Renal pelvis (tissue), 4 donors: ENCODE results near the gene CHST1. TPM values are rescaled to one million over a fixed set of nuclear protein-coding genes. Genes with fewer than 3 reads are reported as not detected.

Experiments
- DNase-seq: peaks from one replicate; pipeline ENCODE4 v3.0.0-alpha.2; 2013
- polyA plus RNA-seq, 3 donors: library from polyadenylated mRNA; unstranded; fragments of 120-200 nt; gene quantifications; one replicate each; pipeline ENCODE4 v1.2.1, GENCODE V29; 2013; ENCODE audit not compliant: insufficient read length in 3 of 3

The CHST1 gene
- polyA plus RNA-seq, 3 donors = 10.9 to 13.8 (median 10.9) TPM

GRCh38 chr11:45647786-45648185 is 17.6 kb downstream of the CHST1 start:
- DNase-seq = no peak

DNA sequence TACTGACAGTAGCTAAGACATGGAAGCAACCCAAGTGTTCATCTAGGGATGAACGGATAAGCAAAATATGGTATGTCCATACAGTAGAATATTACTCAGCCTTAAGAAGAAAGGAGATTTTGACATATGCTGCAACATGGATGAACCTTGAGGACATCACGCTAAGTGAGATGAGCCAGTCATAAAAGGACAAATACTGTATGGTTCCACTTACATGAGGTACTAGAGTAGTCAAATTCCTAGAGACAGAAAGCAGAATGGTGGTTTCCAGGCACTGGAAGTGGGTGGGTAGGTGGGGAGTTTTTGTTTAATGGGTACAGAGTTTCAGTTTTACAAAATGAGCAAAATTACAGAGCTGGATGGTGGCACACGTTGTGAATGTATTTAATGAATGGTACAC is 18.1 kb downstream of the CHST1 start:
- DNase-seq = no peak

DNA sequence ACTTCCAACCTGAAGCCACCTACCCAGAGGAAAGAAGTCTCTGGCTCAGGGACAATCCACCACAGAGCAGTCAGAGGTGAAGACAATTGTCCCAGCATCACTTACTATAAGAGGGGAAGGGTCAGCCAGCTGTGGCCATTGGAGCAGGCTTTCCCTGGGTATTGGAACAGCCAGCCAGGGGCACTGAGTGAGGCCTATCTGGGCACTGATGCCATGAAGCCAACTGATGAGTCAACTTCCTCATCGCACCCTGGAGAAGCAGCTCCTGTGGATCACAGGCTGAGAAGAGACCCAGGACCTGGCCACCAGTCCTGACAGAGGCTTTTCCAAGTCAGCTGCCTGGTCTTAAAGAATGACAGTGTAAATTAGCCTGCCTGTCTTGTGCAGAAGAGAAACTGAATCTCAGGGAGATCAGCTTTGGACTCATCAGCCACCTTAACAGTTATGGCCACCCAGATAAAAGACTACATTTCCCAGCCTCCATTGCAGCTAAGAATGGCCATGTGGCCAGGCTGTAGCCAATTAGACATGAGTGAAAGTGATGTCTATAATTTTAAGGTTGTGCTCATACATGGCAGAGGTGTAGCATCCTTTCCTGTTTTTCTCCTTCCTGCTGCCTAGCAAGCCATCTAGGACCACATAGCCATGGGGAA is 19.0 kb downstream of the CHST1 start:
- no peak for DNase-seq

DNA sequence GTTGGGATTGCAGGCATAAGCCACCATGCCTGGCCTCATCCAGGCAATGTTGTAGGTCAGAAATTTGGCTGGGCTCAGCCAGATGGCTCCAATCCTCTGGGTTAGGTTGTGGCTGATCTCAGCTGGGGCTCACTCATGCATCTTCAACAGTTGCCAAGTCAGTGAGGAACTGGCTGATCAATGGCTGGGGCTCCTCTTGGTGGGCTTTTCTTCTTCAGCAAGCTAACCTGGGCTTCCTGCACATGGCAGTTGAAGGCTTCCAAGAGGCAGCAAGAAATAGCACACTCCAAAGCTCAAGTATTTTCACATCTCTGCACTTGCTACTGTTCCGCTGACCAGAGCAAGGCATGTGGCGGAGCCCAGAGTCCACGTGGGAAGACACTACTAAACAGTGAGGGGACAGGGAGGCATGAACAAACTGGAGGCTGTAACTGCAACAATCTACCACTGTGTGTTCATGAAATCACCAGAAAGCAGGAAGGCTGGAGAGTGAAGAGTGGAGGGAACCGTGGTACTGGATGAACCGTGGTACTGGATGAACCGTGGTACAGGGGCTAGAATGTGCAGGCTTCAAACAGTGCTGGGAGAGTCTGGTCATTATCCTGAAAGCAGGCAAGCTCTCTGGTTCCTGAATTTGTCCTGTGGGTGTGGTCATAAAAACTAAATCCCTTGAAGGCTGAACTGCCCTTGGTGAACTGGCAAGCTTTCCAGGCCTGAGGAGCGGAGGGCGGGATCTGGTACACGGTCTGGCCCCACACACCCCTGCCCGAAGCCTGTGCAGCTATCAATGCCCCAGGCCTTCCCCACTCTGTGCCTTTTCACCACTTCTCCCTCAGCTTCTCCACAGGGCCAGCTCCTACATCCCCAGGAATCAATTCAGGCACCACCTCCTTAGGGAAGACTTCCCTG is 20.2 kb downstream of the CHST1 start:
- no peak for DNase-seq

DNA sequence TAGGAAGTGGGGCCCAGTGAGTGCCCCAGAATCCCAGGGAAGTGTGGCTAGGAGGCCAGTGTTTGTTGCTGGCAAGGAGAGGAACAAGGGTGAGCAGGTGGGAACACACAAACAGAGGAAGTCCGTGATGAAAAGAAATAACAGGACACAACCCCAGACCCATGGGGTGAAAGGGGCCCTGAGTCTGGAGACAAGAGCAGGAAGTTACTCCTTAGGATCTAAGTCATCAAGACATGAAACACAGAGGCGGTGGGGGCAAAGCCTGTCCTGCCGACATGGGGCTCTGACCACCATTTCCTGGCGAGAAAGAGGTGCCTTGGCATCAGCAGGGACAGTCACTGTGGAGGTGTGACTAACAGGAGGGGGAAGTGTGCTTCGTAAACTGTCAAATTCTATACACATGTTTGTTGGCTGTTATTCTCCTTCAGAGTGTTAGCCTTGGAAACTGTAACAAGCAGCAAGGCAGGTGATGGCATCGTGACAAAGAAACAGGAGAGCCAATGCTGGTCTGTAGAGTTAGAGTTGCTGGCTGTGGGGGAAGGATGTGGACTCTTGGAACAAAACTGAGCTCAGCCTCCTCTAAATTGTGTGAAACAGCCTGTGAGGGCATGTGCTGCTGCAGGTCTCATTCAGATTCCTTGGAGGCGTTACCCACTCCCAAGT is 21.7 kb downstream of the CHST1 start:
- no peak for DNase-seq

DNA sequence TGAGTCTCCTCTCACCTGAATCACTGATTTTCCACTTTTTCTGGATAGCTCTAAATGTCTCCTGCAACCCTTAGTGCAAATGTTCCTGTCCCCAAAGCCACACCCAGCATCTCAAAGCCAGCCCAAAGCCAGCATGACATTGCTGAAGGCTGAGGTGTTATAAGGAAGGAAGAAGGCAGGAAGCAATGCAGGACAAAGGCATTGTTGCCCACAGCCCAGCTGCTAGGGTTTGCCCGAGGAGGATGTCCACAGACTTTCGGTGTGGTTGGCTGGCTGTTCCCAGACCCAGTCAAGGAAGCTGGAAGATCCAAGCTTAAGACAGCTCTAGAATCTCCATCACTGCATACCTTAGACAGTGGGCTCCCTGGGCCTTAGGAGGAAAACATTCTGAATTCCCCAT is 23.5 kb downstream of the CHST1 start:
- no peak for DNase-seq

- DNase-seq = no peak
Observed at GRCh38 chr11:45638051-45638450, 27.4 kb downstream of the CHST1 start.

DNA sequence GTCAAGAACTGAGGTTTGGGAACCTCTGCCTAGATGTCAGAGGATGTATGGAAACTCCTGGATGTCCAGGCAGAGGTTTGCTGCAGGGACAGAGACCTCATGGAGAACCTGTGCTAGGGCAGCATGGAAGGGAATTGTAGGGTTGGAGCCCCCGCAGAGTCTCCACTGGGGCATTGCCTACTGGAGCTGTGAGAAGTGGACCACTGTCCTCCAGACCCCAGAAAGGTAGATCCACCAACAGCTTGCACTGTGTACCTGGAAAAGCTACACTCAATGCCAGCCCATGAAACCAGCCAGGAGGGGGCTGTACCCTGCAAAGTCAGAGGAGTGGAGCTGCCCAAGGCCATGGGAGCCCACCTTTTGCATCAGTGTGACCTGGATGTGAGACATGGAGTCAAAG is 29.5 kb downstream of the CHST1 start:
- no peak for DNase-seq

GRCh38 chr11:45625611-45626010 is 39.8 kb downstream of the CHST1 start:
- no peak for DNase-seq

DNA sequence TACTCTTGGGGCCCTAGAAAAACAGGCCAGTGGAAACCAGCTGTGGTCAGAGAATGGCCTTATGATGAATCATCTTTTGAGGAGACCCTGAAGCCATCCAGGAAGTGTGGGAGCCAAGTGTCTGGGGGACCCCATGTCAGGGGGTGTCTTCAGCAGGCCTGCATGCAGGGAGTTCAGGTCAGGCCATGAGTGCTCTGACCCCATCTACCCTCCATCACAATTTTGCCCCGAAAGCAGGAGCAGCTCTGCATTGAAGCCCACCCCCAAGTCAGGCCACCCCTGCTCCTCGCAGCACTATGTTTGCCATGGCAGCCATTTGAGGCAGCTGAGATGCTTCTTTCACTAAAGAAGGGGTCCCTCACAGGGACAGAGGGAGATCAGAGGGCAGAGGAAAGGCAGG is 41.3 kb downstream of the CHST1 start:
- no peak for DNase-seq

DNA sequence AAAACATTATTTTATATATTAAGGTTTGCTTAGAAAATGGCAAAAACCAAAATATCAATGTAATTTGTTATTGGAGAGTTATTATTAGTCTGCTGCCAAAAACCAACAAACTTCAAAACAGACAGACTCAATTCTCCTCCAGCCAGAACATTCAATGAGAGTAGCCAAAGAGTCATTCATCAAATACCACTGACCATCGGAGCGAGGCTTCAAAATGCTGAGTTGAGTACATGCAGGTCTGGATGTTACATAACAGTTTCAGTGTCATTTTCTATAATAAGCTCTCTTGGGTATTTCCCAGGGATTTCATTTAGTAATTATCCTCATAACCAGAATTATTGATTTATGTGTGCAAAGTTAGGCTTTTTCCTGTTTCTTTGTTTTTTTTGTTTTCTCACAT is 42.6 kb downstream of the CHST1 start:
- no peak for DNase-seq

- no peak for DNase-seq
Observed at GRCh38 chr11:45622283-45622682, 43.1 kb downstream of the CHST1 start.

- no peak for DNase-seq
Observed at GRCh38 chr11:45621588-45621987, 43.8 kb downstream of the CHST1 start.

GRCh38 chr11:45620243-45620642 is 45.2 kb downstream of the CHST1 start:
- DNase-seq = no peak

DNA sequence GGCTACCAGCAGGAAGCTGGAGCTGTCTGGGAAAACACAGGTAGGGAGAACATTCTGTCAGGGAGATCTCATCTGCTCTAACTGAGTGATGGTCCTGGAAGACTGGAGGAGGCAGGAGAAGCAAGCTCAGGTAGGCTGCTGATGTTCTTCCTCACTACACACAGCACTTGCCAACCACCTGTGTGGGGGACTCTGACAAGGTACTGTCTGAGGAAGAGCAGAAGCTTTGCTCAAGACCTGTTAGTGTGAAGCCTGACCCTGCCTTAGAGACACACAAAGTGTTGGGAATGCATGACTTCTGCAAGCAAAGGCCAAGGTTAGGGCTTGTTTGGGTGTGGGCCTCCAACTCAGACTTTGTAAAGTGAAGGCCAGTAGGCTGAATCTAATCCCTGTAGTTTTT is 46.5 kb downstream of the CHST1 start:
- DNase-seq = no peak

DNA sequence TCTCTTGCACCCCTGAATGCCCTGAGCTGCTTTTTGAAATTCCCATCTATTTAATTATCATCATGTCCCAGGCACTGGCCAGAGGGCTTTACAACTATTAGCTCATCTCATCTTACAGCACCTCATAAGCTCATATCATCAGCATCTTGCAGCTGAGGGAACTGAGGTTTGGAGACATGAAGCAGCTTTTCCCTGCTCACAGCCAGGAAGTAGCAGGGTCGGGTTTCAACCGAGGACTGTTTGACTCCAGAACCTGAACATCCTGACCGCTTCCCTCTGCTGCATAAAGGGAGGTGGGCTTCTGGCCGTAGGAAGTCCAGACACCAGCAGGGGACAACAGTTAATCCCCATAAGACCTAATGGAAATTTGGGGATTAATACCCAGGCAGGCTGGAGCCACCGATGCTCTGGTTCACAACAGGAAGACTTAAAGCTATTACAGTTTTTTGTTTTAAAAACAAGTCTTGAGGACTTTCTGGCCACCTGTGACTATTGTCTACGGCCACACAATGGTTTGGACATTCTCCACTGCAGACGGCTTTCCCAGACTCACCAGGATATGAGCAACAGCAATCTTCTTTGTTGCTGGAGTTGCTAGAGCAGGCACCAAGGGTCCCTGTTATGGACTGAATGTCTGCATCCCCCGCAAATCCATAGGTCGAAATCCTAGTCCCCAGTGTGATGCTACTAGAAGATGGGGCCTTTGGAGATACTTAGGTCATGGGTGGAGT is 47.4 kb downstream of the CHST1 start:
- DNase-seq = no peak

GRCh38 chr11:45616802-45617549 is 48.4 kb downstream of the CHST1 start:
- DNase-seq = no peak

- DNase-seq = no peak
Observed at GRCh38 chr11:45615182-45615792, 50.1 kb downstream of the CHST1 start.

GRCh38 chr11:45614196-45614828 is 51.1 kb downstream of the CHST1 start:
- no peak for DNase-seq

GRCh38 chr11:45610627-45611026 is 54.8 kb downstream of the CHST1 start:
- DNase-seq = no peak
